Endometrial microvascular endothelial cells (primary cell): ENCODE results near the gene CD300LD. TPM values are rescaled to one million over a fixed set of nuclear protein-coding genes. Genes with fewer than 3 reads are reported as not detected.
"Not testable (repeated sequence)": the region's sequence is repeated elsewhere in the genome, so short reads cannot be mapped to it uniquely, and the experiment has no call there.

Source experiments
- in situ Hi-C: cut with HindIII; loops from 2 replicates; pipeline ENCODE4 v1.10.0; 2017; ENCODE audit warnings: low sequenced_read_pairs, low pct_unique_long_range_greater_than_20kb; ENCODE audit errors: inconsistent ontology term
- total RNA-seq: library from RNA; depleted of rRNA; stranded (reverse); fragments of >200 nt; gene quantifications from one replicate; pipeline ENCODE4 v1.2.3, GENCODE V29; 2015; ENCODE audit errors: inconsistent ontology term

The CD300LD gene
- total RNA-seq: not detected

GRCh38 chr17:74592087-74592990 lies at the start of gene CD300LD:
Gene CD300LD (minus strand): TSS chr17:74592283. CDS start chr17:74592202, 81 bp downstream.
- in situ Hi-C loops: no loop called here

GRCh38 chr17:74641224-74641957 lies 49.3 kb upstream of the CD300LD start:
- in situ Hi-C loops: no loop called here

- in situ Hi-C loops: no loop called here
Measured at GRCh38 chr17:74639704-74640151, 47.6 kb upstream of the CD300LD start.

- in situ Hi-C loops: no loop called here
Measured at GRCh38 chr17:74637926-74638325, 45.8 kb upstream of the CD300LD start.

GRCh38 chr17:74637265-74637664 lies 45.2 kb upstream of the CD300LD start:
- in situ Hi-C loops: no loop called here

- in situ Hi-C loops: not testable (repeated sequence)
Measured at GRCh38 chr17:74636541-74637085, 44.5 kb upstream of the CD300LD start.

- in situ Hi-C loops: no loop called here
Measured at GRCh38 chr17:74635418-74635817, 43.3 kb upstream of the CD300LD start.

- in situ Hi-C loops: no loop called here
Measured at GRCh38 chr17:74633326-74633725, 41.2 kb upstream of the CD300LD start.

GRCh38 chr17:74632617-74633016 lies 40.5 kb upstream of the CD300LD start:
- in situ Hi-C loops: no loop called here

- in situ Hi-C loops: no loop called here
Measured at GRCh38 chr17:74631468-74632450, 39.7 kb upstream of the CD300LD start.

- in situ Hi-C loops: not testable (repeated sequence)
Measured at GRCh38 chr17:74630251-74630650, 38.2 kb upstream of the CD300LD start.

GRCh38 chr17:74625661-74626060 lies 33.6 kb upstream of the CD300LD start:
- in situ Hi-C loops: no loop called here

- in situ Hi-C loops: no loop called here
Measured at GRCh38 chr17:74624131-74624530, 32.0 kb upstream of the CD300LD start.

- in situ Hi-C loops: no loop called here
Measured at GRCh38 chr17:74623693-74624093, 31.6 kb upstream of the CD300LD start, which contains the start of gene CD300E. Gene CD300E (minus strand): TSS chr17:74623738. CDS start chr17:74623621, 117 bp downstream.

- in situ Hi-C loops: no loop called here
Measured at GRCh38 chr17:74619077-74619673, 27.1 kb upstream of the CD300LD start.

GRCh38 chr17:74618451-74618850 lies 26.4 kb upstream of the CD300LD start:
- in situ Hi-C loops: no loop called here

- in situ Hi-C loops: no loop called here
Measured at GRCh38 chr17:74616696-74617095, 24.6 kb upstream of the CD300LD start.

GRCh38 chr17:74612046-74612445 lies 20.0 kb upstream of the CD300LD start:
- in situ Hi-C loops: no loop called here
